Right forelimb (tissue), 1 donor: ENCODE results near the gene RAC2.
A peak's percentile ranks its signal among the peaks of the same experiment; 100 is the strongest.

Experiments used
- DNase-seq: peaks from one replicate; pipeline ENCODE4 v3.0.0-alpha.2; 2018

Gene RAC2

DNA sequence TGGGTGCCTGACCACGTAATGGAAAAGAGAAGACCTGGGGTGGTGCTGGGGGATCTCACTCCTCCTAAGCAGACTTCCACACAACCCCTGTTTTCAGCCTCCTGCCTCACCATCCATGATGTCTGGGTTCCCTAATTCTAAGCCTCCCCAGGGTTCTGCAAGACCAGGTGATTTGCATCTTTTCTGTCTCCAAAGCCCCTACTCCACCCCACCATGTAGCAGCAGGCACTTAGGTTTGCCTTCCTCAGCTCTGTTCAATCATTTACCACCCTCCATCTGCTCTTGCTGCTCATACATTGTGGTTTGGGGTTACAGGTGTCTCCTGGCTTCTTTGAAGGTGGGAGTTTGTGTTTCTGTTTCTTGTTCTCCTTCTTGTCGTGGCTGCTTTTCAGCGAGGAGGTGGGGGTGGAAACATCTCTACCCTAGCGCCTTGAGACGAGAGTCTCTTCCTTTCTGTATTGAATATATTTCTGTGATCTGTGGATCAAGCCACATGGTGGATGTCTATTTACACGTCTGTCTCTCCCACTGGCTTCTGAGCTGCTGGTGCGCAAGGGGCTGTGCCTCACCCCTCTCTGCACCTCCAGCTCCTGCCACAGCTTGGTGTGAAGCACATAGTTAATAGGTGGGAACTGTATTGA is 25.2 kb downstream of the RAC2 start:
- DNase-seq: no peak

DNA sequence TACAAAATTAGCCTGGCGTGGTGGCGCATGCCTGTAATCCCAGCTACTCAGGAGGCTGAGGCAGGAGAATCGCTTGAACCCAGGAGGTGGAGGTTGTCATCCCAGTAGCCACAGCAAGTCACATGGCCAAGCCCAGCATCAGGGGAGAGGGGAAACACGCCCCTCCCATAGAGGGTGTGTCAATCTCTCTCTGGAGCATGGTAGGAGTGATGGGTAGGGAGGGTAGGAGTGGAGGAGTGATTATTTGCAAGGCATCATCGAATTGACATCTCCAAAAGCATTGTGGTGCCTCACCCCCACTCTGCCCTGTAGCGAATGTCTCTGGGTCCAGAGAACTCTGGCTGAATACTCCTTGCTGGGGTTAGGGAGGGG is 25.7 kb downstream of the RAC2 start:
- no peak for DNase-seq

DNA sequence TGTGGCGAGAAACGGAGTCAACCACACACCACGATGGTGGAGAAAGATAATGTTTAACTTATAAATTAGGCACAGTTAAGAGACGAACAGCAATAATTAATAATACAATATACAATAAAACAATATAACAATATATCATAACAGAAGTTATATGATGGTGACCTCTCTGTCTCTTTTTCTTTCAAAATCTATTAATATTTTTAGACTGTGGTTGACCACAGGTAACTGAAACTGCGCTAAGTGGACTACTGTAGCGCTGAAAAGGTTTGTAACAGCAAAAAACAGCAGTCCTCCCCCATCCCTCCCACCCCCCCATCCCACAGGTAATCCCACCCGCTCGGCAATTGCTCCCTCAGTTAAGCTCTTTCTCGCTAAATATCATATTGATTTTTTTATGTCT is 28.2 kb downstream of the RAC2 start:
- no peak for DNase-seq

- no peak for DNase-seq
Observed at GRCh38 chr22:37214731-37215030, 29.4 kb downstream of the RAC2 start.

- no peak for DNase-seq
Observed at GRCh38 chr22:37213941-37214730, 29.9 kb downstream of the RAC2 start.

GRCh38 chr22:37213218-37213855 is 30.7 kb downstream of the RAC2 start:
- no peak for DNase-seq

DNA sequence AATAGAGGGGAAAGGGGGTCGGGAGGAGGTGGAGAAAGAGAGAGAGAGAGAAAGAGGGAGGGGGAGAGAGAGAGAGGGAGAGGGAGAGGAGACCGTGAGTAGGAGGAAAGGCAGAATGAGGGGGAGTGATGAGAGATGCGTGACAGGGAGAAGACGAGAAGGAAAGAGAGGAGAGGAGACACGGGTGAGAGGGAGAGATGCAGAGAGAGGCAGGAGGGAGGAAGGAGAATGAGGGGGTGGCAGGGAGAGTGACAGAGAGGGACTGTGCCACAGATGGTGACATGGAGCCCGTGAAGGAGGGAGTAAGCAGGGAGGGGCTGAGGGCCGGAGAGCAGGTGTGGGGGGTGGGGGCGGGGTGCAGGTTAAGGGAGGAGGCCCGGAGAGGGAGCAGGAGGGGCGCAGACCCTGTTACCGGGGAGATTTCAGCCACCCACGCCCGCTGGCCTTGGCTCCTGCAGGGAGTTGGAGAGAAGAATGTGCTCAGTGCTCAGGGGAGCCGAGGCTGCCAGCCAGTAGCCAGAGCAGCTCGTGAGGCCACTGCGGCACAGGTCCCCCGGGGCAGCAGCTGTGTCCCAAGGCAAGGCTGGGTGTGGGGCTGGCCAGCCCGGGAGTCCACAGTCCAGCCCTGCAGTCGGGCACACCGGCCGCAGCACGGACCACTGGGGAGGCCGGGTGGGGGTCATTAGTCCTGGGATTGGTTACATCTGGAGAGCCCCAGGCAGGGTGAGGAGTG is 31.7 kb downstream of the RAC2 start, which contains the start of gene SSTR3:
Gene SSTR3 (minus strand): TSS at position 304 of the 733 bp plus-strand sequence. CDS start 4,674 bp downstream, outside the sequence.
- DNase-seq: no peak

DNA sequence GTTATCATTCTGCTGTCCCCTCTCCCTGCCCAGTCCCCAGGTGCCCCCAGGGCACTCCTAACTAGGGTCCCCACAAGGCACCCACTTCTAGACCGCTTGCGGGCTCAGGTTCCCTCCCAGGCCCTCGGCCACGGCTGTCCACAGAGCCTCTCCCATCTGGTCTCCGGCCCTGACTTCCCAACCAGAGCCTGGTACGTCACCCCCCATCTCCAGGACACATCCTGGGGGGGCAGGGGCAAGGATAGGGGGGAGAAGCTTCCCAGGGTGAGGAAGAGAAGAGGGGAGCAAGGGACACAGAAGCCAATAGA is 32.2 kb downstream of the RAC2 start:
- DNase-seq: no peak

- no peak for DNase-seq
Observed at GRCh38 chr22:37211075-37211865, 32.8 kb downstream of the RAC2 start.

GRCh38 chr22:37210041-37210803 is 33.8 kb downstream of the RAC2 start:
- peak; percentile 26 for DNase-seq

GRCh38 chr22:37209140-37209845 is 34.8 kb downstream of the RAC2 start:
- peak; percentile 21 for DNase-seq

- DNase-seq: peak; percentile 39
Observed at GRCh38 chr22:37208401-37209139, 35.5 kb downstream of the RAC2 start.

DNA sequence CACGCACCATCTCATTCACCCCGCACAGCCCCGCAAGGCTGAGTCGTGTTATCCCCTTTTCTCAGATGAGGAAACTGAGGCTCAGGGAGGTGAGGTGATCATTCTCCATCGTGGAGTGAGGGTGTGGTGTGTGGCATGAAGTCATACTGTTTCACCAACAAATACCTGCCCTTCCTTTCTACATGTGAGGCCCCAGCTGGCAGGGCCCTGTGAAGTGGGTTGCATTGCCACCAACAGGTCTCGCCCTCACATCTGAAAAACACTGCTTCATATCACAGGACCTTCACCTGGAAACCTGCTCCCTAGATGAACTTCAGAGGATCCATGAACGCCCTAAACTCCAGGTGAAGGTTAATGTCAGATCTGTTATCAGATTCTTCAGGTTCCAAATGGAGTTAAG is 36.1 kb downstream of the RAC2 start:
- DNase-seq: no peak

GRCh38 chr22:37206841-37207821 is 36.9 kb downstream of the RAC2 start:
- DNase-seq: no peak

DNA sequence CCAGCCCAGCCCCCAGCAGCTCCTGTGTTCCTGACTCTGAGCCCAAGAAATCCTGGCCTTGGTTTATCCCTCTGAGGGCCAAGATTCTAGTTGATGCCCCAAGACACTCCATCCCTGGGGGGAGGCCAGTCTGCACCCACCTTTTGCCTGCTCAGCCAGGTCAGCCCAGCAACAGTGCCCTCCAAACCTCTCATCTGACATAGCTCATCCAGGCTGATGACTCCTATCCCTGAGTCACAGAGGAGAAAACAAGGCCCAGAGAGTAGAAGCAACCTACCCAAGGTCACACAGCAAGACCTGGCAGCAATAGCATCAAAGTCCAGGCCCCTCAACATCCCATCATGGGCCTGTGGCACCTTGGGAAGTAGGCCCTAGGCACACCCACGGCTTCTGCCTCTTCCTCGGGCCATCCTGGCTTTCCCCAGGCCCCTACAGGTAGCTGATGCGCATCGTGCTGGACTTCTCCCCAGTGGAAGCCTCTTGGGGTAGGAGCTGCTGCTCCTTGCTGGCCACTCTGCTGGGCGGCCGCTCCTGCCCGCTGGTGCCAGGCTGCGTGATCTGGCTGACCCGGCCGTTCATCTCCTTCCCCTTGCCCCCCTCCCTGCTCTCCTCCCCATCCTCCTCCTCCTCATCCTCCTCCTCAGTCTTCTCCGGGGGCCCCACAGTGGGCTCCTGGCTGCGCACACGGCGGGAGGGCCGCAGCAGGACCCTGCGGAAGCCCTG is 37.8 kb downstream of the RAC2 start:
- no peak for DNase-seq

- no peak for DNase-seq
Observed at GRCh38 chr22:37205046-37205445, 39.0 kb downstream of the RAC2 start.

- DNase-seq: no peak
Observed at GRCh38 chr22:37204045-37204655, 39.9 kb downstream of the RAC2 start.

GRCh38 chr22:37203354-37204044 is 40.6 kb downstream of the RAC2 start:
- DNase-seq: no peak
